ENCODE data around the gene RCOR3. TPM values are rescaled to one million over a fixed set of nuclear protein-coding genes. Genes with fewer than 3 reads are reported as not detected.

RCOR3 gene
- total and polyA plus RNA-seq, 10 of the 15 experiments (the other 5 are each of a cell fraction or from before 2014, with no cell fraction given): 8.0 to 55.0 (median 25.1) TPM

DNA sequence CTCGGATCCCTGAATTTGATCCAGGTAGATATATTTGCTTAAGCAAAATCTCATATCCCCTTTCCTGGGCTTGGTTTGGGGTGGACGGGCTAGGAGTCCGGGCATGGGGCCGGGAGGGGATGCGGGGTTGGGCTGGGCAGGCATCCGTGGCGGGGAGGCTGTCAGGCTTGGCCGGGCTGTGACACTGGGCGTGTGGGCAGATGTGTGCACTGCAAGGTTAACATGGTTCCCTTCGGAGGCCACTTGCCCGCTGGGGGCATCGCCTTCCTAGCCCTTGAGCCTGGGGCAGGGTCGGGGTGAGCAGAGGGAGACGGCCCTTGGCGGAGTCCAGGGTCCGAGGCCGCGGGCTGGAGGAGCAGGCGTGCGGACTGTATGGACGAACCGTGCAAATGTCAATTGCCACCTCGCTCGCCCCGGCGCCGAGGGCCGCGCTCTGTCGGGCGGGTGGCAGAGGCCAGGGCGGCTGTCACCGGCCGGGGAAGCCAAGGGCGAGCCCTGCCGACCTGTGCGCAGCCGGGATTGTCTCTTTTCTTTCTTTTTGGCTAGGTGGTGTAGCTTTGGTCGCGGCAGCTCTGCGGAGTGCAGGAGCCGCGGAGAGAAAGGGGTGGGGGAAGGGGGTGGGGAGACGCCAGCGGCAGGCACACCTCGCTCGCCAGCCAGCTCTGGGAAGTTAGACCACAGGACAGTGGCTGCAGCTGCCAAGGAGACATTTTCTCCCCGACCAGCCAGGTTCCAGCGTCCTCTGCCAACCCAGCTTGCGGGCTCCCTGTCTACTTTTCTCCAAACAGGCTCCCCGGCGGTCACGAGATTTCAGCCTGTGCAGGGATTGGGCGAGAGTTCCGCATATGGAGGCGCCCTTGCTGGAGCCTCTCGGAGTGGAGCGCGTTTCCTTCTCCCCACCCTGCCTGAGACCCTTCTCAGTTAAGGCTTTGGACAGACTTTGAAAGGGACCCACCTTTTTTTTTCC lies 1.3 kb downstream of the RCOR3 start (continued):
- TF ChIP-seq, protein P1, sequence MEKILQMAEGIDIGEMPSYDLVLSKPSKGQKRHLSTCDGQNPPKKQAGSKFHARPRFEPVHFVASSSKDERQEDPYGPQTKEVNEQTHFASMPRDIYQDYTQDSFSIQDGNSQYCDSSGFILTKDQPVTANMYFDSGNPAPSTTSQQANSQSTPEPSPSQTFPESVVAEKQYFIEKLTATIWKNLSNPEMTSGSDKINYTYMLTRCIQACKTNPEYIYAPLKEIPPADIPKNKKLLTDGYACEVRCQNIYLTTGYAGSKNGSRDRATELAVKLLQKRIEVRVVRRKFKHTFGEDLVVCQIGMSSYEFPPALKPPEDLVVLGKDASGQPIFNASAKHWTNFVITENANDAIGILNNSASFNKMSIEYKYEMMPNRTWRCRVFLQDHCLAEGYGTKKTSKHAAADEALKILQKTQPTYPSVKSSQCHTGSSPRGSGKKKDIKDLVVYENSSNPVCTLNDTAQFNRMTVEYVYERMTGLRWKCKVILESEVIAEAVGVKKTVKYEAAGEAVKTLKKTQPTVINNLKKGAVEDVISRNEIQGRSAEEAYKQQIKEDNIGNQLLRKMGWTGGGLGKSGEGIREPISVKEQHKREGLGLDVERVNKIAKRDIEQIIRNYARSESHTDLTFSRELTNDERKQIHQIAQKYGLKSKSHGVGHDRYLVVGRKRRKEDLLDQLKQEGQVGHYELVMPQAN (conservative IDR thresholded peaks at IDR 0.05): 0 out of 2 replicates have a peak, but pooled peaks have one; percentile 70
- TF ChIP-seq FOXK2 (IDR thresholded peaks at IDR 0.05) (no peak), POLR2AphosphoS2 (IDR thresholded peaks at IDR 0.05; ENCODE audit: low read depth, low read length) (no peak), SREBF2 (IDR thresholded peaks at IDR 0.05; ENCODE audit: low read length) (no peak), ASH2L (IDR thresholded peaks at IDR 0.05; ENCODE audit: borderline replicate concordance, low read depth) (0 out of 2 replicates have a peak, but pooled peaks have one; percentile 44), BCL11A (IDR thresholded peaks at IDR 0.05; ENCODE audit: low read depth, low read length) (no peak), ETV6 (conservative IDR thresholded peaks at IDR 0.05 in 1 of 2, IDR thresholded peaks at IDR 0.05 in 1 of 2; ENCODE audit: borderline replicate concordance in 1 of 2, low read depth in 1 of 2) (no peak), POLR2A (IDR thresholded peaks at IDR 0.05; ENCODE audit: low read depth, low read length) (peak; percentile 48), BHLHE40 (IDR thresholded peaks at IDR 0.05; ENCODE audit: borderline replicate concordance in 1 of 2, low read depth in 2 of 2, low read length in 1 of 2) (peak; percentile 25 to 68; a peak in 1 of 4 replicates), TAF1 (IDR thresholded peaks at IDR 0.05; ENCODE audit: borderline replicate concordance, low read depth, low read length) (peak; percentile 61; the same call in 1 of the 2 replicates), SMC3 (IDR thresholded peaks at IDR 0.05; ENCODE audit: borderline replicate concordance, low read length) (no peak), CHD2 (IDR thresholded peaks at IDR 0.05; ENCODE audit: borderline replicate concordance, low read depth, low read length) (0 out of 2 replicates have a peak, but pooled peaks have one; percentile 15), YY1 (IDR thresholded peaks at IDR 0.05; ENCODE audit: low read depth, low read length) (peak; percentile 27; the same call in 1 of the 2 replicates), CREB1 (IDR thresholded peaks at IDR 0.05; ENCODE audit: low read depth) (0 out of 2 replicates have a peak, but pooled peaks have one; percentile 11), ZNF207 (IDR thresholded peaks at IDR 0.05; ENCODE audit: borderline replicate concordance) (no peak), LARP7 (IDR thresholded peaks at IDR 0.05) (0 out of 2 replicates have a peak, but pooled peaks have one; percentile 54), SIN3A (IDR thresholded peaks at IDR 0.05; ENCODE audit: low read depth, low read length) (peak; percentile 35; the same call in 1 of the 2 replicates)
- TF ChIP-seq, protein P2, sequence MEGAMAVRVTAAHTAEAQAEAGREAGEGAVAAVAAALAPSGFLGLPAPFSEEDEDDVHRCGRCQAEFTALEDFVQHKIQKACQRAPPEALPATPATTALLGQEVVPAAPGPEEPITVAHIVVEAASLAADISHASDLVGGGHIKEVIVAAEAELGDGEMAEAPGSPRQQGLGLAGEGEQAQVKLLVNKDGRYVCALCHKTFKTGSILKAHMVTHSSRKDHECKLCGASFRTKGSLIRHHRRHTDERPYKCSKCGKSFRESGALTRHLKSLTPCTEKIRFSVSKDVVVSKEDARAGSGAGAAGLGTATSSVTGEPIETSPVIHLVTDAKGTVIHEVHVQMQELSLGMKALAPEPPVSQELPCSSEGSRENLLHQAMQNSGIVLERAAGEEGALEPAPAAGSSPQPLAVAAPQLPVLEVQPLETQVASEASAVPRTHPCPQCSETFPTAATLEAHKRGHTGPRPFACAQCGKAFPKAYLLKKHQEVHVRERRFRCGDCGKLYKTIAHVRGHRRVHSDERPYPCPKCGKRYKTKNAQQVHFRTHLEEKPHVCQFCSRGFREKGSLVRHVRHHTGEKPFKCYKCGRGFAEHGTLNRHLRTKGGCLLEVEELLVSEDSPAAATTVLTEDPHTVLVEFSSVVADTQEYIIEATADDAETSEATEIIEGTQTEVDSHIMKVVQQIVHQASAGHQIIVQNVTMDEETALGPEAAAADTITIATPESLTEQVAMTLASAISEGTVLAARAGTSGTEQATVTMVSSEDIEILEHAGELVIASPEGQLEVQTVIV (IDR thresholded peaks at IDR 0.05; ENCODE audit: borderline replicate concordance, partially characterized antibody): no peak
- TF ChIP-seq, protein P3, sequence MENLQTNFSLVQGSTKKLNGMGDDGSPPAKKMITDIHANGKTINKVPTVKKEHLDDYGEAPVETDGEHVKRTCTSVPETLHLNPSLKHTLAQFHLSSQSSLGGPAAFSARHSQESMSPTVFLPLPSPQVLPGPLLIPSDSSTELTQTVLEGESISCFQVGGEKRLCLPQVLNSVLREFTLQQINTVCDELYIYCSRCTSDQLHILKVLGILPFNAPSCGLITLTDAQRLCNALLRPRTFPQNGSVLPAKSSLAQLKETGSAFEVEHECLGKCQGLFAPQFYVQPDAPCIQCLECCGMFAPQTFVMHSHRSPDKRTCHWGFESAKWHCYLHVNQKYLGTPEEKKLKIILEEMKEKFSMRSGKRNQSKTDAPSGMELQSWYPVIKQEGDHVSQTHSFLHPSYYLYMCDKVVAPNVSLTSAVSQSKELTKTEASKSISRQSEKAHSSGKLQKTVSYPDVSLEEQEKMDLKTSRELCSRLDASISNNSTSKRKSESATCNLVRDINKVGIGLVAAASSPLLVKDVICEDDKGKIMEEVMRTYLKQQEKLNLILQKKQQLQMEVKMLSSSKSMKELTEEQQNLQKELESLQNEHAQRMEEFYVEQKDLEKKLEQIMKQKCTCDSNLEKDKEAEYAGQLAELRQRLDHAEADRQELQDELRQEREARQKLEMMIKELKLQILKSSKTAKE (IDR thresholded peaks at IDR 0.05; ENCODE audit: low read depth, poor library complexity, severe bottlenecking): peak; percentile 29
- TF ChIP-seq, protein P4, sequence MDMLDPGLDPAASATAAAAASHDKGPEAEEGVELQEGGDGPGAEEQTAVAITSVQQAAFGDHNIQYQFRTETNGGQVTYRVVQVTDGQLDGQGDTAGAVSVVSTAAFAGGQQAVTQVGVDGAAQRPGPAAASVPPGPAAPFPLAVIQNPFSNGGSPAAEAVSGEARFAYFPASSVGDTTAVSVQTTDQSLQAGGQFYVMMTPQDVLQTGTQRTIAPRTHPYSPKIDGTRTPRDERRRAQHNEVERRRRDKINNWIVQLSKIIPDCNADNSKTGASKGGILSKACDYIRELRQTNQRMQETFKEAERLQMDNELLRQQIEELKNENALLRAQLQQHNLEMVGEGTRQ (IDR thresholded peaks at IDR 0.05; ENCODE audit: borderline replicate concordance, low read depth, low read length): peak; percentile 14; the same call in 1 of the 2 replicates

Measured in GM12878 (cell line).